Measurements from ENCODE around the gene CETP. TPM values are rescaled to one million over a fixed set of nuclear protein-coding genes. Genes with fewer than 3 reads are reported as not detected.

The CETP gene
- polyA plus RNA-seq, 3 donors: 10.2 to 11.9 (median 11.7) TPM

GRCh38 chr16:57024894-57025680 is 63.3 kb downstream of the CETP start:
- DNase-seq (ENCODE audit: extremely low read depth in 1 of 11, low read depth in 9 of 11, low spot score in 4 of 11): no peak

GRCh38 chr16:57025941-57026777 is 64.4 kb downstream of the CETP start:
- no peak for DNase-seq (ENCODE audit: extremely low read depth in 1 of 11, low read depth in 9 of 11, low spot score in 4 of 11)

GRCh38 chr16:57026778-57027062 is 65.0 kb downstream of the CETP start:
- DNase-seq (ENCODE audit: extremely low read depth in 1 of 11, low read depth in 9 of 11, low spot score in 4 of 11): no peak

- no peak for DNase-seq (ENCODE audit: extremely low read depth in 1 of 11, low read depth in 9 of 11, low spot score in 4 of 11)
Observed at GRCh38 chr16:57027067-57027466, 65.3 kb downstream of the CETP start.

- DNase-seq (ENCODE audit: extremely low read depth in 1 of 11, low read depth in 9 of 11, low spot score in 4 of 11): no peak
Observed at GRCh38 chr16:57028086-57028485, 66.3 kb downstream of the CETP start.

- DNase-seq (ENCODE audit: extremely low read depth in 1 of 11, low read depth in 9 of 11, low spot score in 4 of 11): no peak
Observed at GRCh38 chr16:57029161-57030160, 67.7 kb downstream of the CETP start.

GRCh38 chr16:57030346-57030902 is 68.7 kb downstream of the CETP start:
- no peak for DNase-seq (ENCODE audit: extremely low read depth in 1 of 11, low read depth in 9 of 11, low spot score in 4 of 11)

- no peak for DNase-seq (ENCODE audit: extremely low read depth in 1 of 11, low read depth in 9 of 11, low spot score in 4 of 11)
Observed at GRCh38 chr16:57031156-57031555, 69.4 kb downstream of the CETP start.

GRCh38 chr16:57032346-57032745 is 70.6 kb downstream of the CETP start:
- no peak for DNase-seq (ENCODE audit: extremely low read depth in 1 of 11, low read depth in 9 of 11, low spot score in 4 of 11)

GRCh38 chr16:57032931-57033330 is 71.2 kb downstream of the CETP start:
- no peak for DNase-seq (ENCODE audit: extremely low read depth in 1 of 11, low read depth in 9 of 11, low spot score in 4 of 11)

Other genes starting within 250 kb of the CETP start
- 100 to 1,000 TPM in 1 of 3 donors, 10 to 100 TPM in 2; 82.7 to 106 (median 89.4) TPM for gene NUP93, start 231.8 kb upstream of the CETP start, polyA plus RNA-seq (ENCODE audit: insufficient read length in 3 of 3)
- gene SLC12A3, start 96.7 kb upstream of the CETP start, polyA plus RNA-seq (ENCODE audit: insufficient read length in 3 of 3): 10 to 100 TPM; 16.5 to 49.8 (median 20.8) TPM
- gene HERPUD1, start 29.8 kb upstream of the CETP start, polyA plus RNA-seq (ENCODE audit: insufficient read length in 3 of 3): 100 to 1,000 TPM; 111 to 145 (median 131) TPM
- 1 to 10 TPM; 2.3 to 4.2 (median 2.6) TPM for gene NLRC5, start 27.6 kb downstream of the CETP start, polyA plus RNA-seq (ENCODE audit: insufficient read length in 3 of 3)
- gene CPNE2, start 130.6 kb downstream of the CETP start, polyA plus RNA-seq (ENCODE audit: insufficient read length in 3 of 3): 10 to 100 TPM; 29.6 to 35.4 (median 31.4) TPM
- 100 to 1,000 TPM; 104 to 126 (median 125) TPM for gene PSME3IP1, start 224.1 kb downstream of the CETP start, polyA plus RNA-seq (ENCODE audit: insufficient read length in 3 of 3)
- gene RSPRY1, start 224.4 kb downstream of the CETP start, polyA plus RNA-seq (ENCODE audit: insufficient read length in 3 of 3): 10 to 100 TPM; 45.0 to 45.5 (median 45.2) TPM

Measured in renal cortex interstitium (tissue), 11 donors.